Panc1 (cell line): Measurements from ENCODE around the gene PHRF1. TPM values are rescaled to one million over a fixed set of nuclear protein-coding genes. Genes with fewer than 3 reads are reported as not detected.

ENCODE experiments used
- ATAC-seq: fragments of 200-7000 bp; cut with Tn5 transposase; 2 replicates; pipeline ENCODE4 v1.9.1; 2020; ENCODE audit warnings: mild to moderate bottlenecking, moderate library complexity
- BruUV-seq: library from RNA; stranded (reverse); fragments of 400-500 nt; replicated peaks from 2 replicates; lab custom pipeline; 2021; lab: Mats Ljungman, UMichigan
- CTCF ChIA-PET: fragments of 300-600 bp; sonication (Branson Sonifier 250); formaldehyde crosslinking; loops from one replicate; lab custom pipeline; 2022; ENCODE audit warnings: antibody characterized with exemption; lab: Charles Lee
- POLR2A ChIA-PET: fragments of 300-600 bp; sonication (Branson Sonifier 250); formaldehyde crosslinking; loops from one replicate; lab custom pipeline; 2022; ENCODE audit warnings: antibody characterized with exemption; lab: Charles Lee
- DNase-seq: peaks from one replicate; pipeline ENCODE4 v3.0.0-alpha.2; 2010; ENCODE audit warnings: low read depth, low spot score
- H3K27ac ChIP-seq: 2 replicates; pipeline ENCODE4 v1.5.1; 2011; ENCODE audit warnings: mild to moderate bottlenecking, low read length, inconsistent platforms
- H3K27me3 ChIP-seq: fragments of 200-500 bp; sonication (Bioruptor generic); 2 replicates; pipeline ENCODE4 v1.6.0; 2014; ENCODE audit warnings: low read length, inconsistent platforms; ENCODE audit not compliant: control insufficient read depth, insufficient read depth
- H3K36me3 ChIP-seq: fragments of 200-500 bp; sonication (Bioruptor generic); 2 replicates; pipeline ENCODE4 v1.5.1; 2014; ENCODE audit warnings: inconsistent platforms, mild to moderate bottlenecking, low read length, moderate library complexity; ENCODE audit not compliant: control insufficient read depth, insufficient read depth
- H3K4me1 ChIP-seq: 2 replicates; pipeline ENCODE4 v1.5.1; 2011; ENCODE audit warnings: inconsistent platforms, mild to moderate bottlenecking, low read length, moderate library complexity; ENCODE audit not compliant: control insufficient read depth, insufficient read depth
- H3K4me3 ChIP-seq, 2 experiments: 2 replicates each; pipeline ENCODE4 v1.5.1; 2011 to 2012; ENCODE audit warnings: low read depth in 2 of 2, low read length in 2 of 2, mild to moderate bottlenecking in 2 of 2, inconsistent platforms in 1 of 2, moderate library complexity in 1 of 2
- H3K9me3 ChIP-seq: fragments of 200-500 bp; sonication (Bioruptor generic); 2 replicates; pipeline ENCODE4 v1.5.1; 2014; ENCODE audit warnings: low read depth, mild to moderate bottlenecking, inconsistent platforms, low read length, moderate library complexity; ENCODE audit not compliant: control insufficient read depth, insufficient read depth
- POLR2AphosphoS5 ChIP-seq: IDR thresholded peaks from 2 replicates; pipeline ENCODE4 v1.6.1; 2012; ENCODE audit warnings: mild to moderate bottlenecking, low read depth, low read length, moderate library complexity
- SIN3A ChIP-seq: IDR thresholded peaks from 2 replicates; pipeline ENCODE4 v1.6.1; 2012; ENCODE audit warnings: low read depth, mild to moderate bottlenecking, low read length, moderate library complexity, borderline replicate concordance; ENCODE audit not compliant: insufficient read depth
- TCF7L2 ChIP-seq: IDR thresholded peaks from 2 replicates; pipeline ENCODE4 v1.6.1; 2011; ENCODE audit warnings: mild to moderate bottlenecking, low read depth, low read length, inconsistent platforms
- in situ Hi-C: cut with HindIII; loops from 2 replicates; pipeline ENCODE4 v1.10.0; 2016; ENCODE audit warnings: low sequenced_read_pairs, low pct_unique_long_range_greater_than_20kb
- intact Hi-C: fragments of 100-400 bp; cut with micrococcal nuclease; formaldehyde crosslinking; loops from one replicate; pipeline ENCODE4 v1.10.0; 2022; ENCODE audit not compliant: unreplicated experiment
- microRNA-seq: library from miRNA; unstranded; fragments of <30 nt; microRNA quantifications from one replicate; pipeline ENCODE4 v1.1.0, GENCODE V29; 2020; ENCODE audit not compliant: unreplicated experiment
- total RNA-seq: library from RNA; stranded (reverse); gene quantifications from one replicate; pipeline ENCODE4 v1.2.1, GENCODE V29; 2021; ENCODE audit not compliant: unreplicated experiment
- TF ChIP-seq, protein P1 (sequence below): fragments of 450-650 bp; IDR thresholded peaks from 2 replicates; pipeline ENCODE4 v1.5.1; 2017; ENCODE audit warnings: mild to moderate bottlenecking
- TF ChIP-seq, protein P2 (sequence below), 2 experiments: IDR thresholded peaks; 2 replicates each; pipeline ENCODE4 v1.6.1; 2011 to 2012; ENCODE audit warnings: low read depth in 2 of 2, control low read depth in 1 of 2, low read length in 1 of 2, mild to moderate bottlenecking in 1 of 2, moderate library complexity in 1 of 2; ENCODE audit not compliant: insufficient read depth in 1 of 2

PHRF1 gene
- total RNA-seq, 1 experiment from 2014 or later: 90.6 TPM

DNA sequence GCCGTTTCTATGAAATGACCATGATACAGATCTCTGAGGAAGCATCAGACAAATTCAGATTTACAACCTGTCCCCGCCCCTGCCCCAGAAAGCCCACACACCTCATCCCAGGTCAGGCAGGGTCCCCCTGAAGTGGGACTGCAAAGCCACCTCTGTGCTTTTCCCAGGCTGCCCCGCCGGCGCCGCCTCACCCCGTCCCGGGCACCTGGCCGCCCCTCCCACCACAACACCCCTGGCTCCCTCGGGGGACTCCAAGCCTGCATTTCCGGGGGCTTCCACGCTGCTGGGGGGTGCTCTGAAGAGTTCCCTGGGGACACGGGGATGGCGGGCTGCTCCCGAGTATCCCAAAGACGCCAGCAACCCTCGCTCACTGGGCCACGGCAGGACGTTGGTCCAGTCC, 84.0 kb downstream of the PHRF1 start:
- TF ChIP-seq POLR2AphosphoS5 (no peak), SIN3A (no peak)
- TF ChIP-seq, protein P1, sequence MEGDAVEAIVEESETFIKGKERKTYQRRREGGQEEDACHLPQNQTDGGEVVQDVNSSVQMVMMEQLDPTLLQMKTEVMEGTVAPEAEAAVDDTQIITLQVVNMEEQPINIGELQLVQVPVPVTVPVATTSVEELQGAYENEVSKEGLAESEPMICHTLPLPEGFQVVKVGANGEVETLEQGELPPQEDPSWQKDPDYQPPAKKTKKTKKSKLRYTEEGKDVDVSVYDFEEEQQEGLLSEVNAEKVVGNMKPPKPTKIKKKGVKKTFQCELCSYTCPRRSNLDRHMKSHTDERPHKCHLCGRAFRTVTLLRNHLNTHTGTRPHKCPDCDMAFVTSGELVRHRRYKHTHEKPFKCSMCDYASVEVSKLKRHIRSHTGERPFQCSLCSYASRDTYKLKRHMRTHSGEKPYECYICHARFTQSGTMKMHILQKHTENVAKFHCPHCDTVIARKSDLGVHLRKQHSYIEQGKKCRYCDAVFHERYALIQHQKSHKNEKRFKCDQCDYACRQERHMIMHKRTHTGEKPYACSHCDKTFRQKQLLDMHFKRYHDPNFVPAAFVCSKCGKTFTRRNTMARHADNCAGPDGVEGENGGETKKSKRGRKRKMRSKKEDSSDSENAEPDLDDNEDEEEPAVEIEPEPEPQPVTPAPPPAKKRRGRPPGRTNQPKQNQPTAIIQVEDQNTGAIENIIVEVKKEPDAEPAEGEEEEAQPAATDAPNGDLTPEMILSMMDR: no peak
- CTCF ChIA-PET: no interaction called here
- no TSS peak for BruUV-seq
- intact Hi-C loops (loop anchor here (5.0 kb wide), 1 partner anchor 62 kb away; no protein-coding TSS in a partner anchor), in situ Hi-C loops (no loop called here)
- Histone ChIP-seq H3K27ac (no peak overlapping the region), H3K4me3 (no peak overlapping the region), H3K9me3 (no peaks in the 10 kb centered on the region), H3K4me1 (no peaks in the 10 kb centered on the region), H3K27me3 (no peaks in the 10 kb centered on the region), H3K36me3 (no peaks in the 10 kb centered on the region; the same call in 1 of the 2 replicates)
- ATAC-seq (no peak), DNase-seq (no peak)
- POLR2A ChIA-PET: interaction anchor here (0.5 kb wide), 1 partner anchor 154 kb away, joined by 3 read pairs; no protein-coding TSS in a partner anchor

DNA sequence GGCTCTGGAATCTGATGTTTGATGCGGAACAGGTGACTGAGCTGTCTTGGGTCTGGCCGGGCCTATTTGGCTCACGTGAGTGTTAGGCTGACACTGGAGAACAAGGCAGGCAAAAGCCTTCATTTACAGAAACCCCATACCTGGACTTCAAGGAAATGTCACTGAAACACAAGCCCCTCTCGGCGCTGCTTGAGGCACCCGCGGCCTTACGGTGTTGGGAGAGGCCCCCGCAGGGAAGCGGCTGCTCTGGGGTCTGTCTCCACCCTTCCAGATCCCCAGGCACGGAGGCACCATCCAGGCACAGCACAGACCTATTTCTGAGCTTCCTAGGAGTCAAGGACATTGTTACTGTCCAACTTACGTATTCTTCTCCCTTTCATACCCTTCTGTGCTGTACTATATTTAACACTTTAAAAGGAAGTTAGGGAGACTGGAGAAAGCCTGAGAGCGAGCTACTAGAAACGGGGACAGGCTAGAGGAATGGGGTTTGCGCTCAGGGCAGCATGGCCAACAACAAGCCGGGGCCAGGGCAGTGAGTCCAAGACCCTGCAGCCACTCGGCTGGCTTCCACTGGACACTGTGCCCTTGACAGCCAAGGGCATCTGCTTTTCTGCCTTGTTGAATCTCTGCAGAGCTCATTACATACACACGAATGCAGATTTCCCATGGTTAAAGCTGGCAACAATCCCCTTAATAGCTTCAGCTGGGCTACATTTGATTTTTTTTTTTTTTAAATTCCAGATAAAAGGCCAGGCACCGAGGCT, 84.6 kb downstream of the PHRF1 start:
- no peak for DNase-seq
- no peaks in the 10 kb centered on the region for H3K4me1 ChIP-seq
- ATAC-seq: no peak
- TF ChIP-seq, protein P2, sequence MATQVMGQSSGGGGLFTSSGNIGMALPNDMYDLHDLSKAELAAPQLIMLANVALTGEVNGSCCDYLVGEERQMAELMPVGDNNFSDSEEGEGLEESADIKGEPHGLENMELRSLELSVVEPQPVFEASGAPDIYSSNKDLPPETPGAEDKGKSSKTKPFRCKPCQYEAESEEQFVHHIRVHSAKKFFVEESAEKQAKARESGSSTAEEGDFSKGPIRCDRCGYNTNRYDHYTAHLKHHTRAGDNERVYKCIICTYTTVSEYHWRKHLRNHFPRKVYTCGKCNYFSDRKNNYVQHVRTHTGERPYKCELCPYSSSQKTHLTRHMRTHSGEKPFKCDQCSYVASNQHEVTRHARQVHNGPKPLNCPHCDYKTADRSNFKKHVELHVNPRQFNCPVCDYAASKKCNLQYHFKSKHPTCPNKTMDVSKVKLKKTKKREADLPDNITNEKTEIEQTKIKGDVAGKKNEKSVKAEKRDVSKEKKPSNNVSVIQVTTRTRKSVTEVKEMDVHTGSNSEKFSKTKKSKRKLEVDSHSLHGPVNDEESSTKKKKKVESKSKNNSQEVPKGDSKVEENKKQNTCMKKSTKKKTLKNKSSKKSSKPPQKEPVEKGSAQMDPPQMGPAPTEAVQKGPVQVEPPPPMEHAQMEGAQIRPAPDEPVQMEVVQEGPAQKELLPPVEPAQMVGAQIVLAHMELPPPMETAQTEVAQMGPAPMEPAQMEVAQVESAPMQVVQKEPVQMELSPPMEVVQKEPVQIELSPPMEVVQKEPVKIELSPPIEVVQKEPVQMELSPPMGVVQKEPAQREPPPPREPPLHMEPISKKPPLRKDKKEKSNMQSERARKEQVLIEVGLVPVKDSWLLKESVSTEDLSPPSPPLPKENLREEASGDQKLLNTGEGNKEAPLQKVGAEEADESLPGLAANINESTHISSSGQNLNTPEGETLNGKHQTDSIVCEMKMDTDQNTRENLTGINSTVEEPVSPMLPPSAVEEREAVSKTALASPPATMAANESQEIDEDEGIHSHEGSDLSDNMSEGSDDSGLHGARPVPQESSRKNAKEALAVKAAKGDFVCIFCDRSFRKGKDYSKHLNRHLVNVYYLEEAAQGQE (IDR thresholded peaks at IDR 0.05; ENCODE audit: insufficient read depth in 1 of 2, low read depth in 2 of 2, low read length in 1 of 2): no peak
- TF ChIP-seq TCF7L2: no peak
- TF ChIP-seq POLR2AphosphoS5: no peak
- TF ChIP-seq SIN3A: no peak
- TF ChIP-seq, protein P1: no peak
- intact Hi-C loops: loop anchor here (5.0 kb wide), 1 partner anchor 61 kb away; no protein-coding TSS in a partner anchor
- H3K36me3 ChIP-seq: no peaks in the 10 kb centered on the region; the same call in 1 of the 2 replicates
- H3K27me3 ChIP-seq: no peaks in the 10 kb centered on the region
- no TSS peak for BruUV-seq
- CTCF ChIA-PET: interaction anchor here (0.7 kb wide), 1 partner anchor 27 kb away, joined by 3 read pairs; no protein-coding TSS in a partner anchor
- H3K4me3 ChIP-seq: no peak overlapping the region
- POLR2A ChIA-PET: interaction anchor here (0.5 kb wide), 1 partner anchor 154 kb away, joined by 3 read pairs; no protein-coding TSS in a partner anchor
- no peaks in the 10 kb centered on the region for H3K9me3 ChIP-seq
- in situ Hi-C loops: no loop called here
- no peak overlapping the region for H3K27ac ChIP-seq

Small RNAs within 50 kb of the gene (microRNA-seq; reads per million reads assigned to microRNA genes)
- 791 reads per million, percentile 78 among the genes with 10 or more reads in this experiment for gene MIR210

Other genes starting within 250 kb of the PHRF1 start
- 122 TPM for gene B4GALNT4, start 207.0 kb upstream of the PHRF1 start, total RNA-seq
- 36.8 TPM for gene PKP3, start 182.3 kb upstream of the PHRF1 start, total RNA-seq
- 183 TPM for gene SIGIRR, start 161.5 kb upstream of the PHRF1 start, total RNA-seq
- 61.4 TPM for gene ANO9, start 134.5 kb upstream of the PHRF1 start, total RNA-seq
- gene PTDSS2, start 126.2 kb upstream of the PHRF1 start, total RNA-seq: 103 TPM
- gene RNH1, start 69.2 kb upstream of the PHRF1 start, total RNA-seq: 345 TPM
- gene HRAS, start 40.9 kb upstream of the PHRF1 start, total RNA-seq: 175 TPM
- gene LRRC56, start 38.9 kb upstream of the PHRF1 start, total RNA-seq: 9.8 TPM
- gene LMNTD2, start 15.7 kb upstream of the PHRF1 start, total RNA-seq: 21.8 TPM
- 81.8 TPM for gene RASSF7, start 15.5 kb upstream of the PHRF1 start, total RNA-seq
- gene IRF7, start 39.5 kb downstream of the PHRF1 start, total RNA-seq: 23.9 TPM
- not detected for gene CDHR5, start 48.5 kb downstream of the PHRF1 start, total RNA-seq
- gene SCT, start 50.7 kb downstream of the PHRF1 start, total RNA-seq: not detected
- 0.95 TPM for gene DRD4, start 60.8 kb downstream of the PHRF1 start, total RNA-seq
- gene DEAF1, start 118.8 kb downstream of the PHRF1 start, total RNA-seq: 105 TPM
- 45.2 TPM for gene TMEM80, start 119.3 kb downstream of the PHRF1 start, total RNA-seq
- gene EPS8L2, start 129.8 kb downstream of the PHRF1 start, total RNA-seq: 256 TPM
- 257 TPM for gene TALDO1, start 171.0 kb downstream of the PHRF1 start, total RNA-seq
- gene GATD1, start 201.0 kb downstream of the PHRF1 start, total RNA-seq: 229 TPM
- 15.9 TPM for gene CEND1, start 213.6 kb downstream of the PHRF1 start, total RNA-seq
- 119 TPM for gene SLC25A22, start 221.8 kb downstream of the PHRF1 start, total RNA-seq
- gene PIDD1, start 228.8 kb downstream of the PHRF1 start, total RNA-seq: 75.9 TPM
- gene RPLP2, start 233.5 kb downstream of the PHRF1 start, total RNA-seq: 3,468 TPM
- 244 TPM for gene PNPLA2, start 242.4 kb downstream of the PHRF1 start, total RNA-seq